Effector memory CD4-positive, alpha-beta T cell (primary cell): ENCODE data around the gene ANO7.
"Not testable (repeated sequence)": the region's sequence is repeated elsewhere in the genome, so short reads cannot be mapped to it uniquely, and the experiment has no call there.

ENCODE experiments used
- DNase-seq, 3 donors: peaks; one replicate each; pipeline ENCODE4 v3.0.0-alpha.2; 2020
- H3K27ac ChIP-seq: 2 replicates; pipeline ENCODE4 v1.7.0; 2013; ENCODE audit warnings: mild to moderate bottlenecking, low read length, moderate library complexity; ENCODE audit not compliant: insufficient read depth, poor library complexity, severe bottlenecking
- H3K27me3 ChIP-seq: replicated peaks from 2 replicates; pipeline ENCODE4 v1.7.0; 2013; ENCODE audit warnings: mild to moderate bottlenecking, low read length; ENCODE audit not compliant: insufficient read depth, control insufficient read depth, poor library complexity, severe bottlenecking
- H3K36me3 ChIP-seq: 2 replicates; pipeline ENCODE4 v1.7.0; 2013; ENCODE audit warnings: mild to moderate bottlenecking, low read length, moderate library complexity; ENCODE audit not compliant: control insufficient read depth, insufficient read depth
- H3K4me1 ChIP-seq: 2 replicates; pipeline ENCODE4 v1.7.0; 2013; ENCODE audit warnings: low read length, mild to moderate bottlenecking; ENCODE audit not compliant: control insufficient read depth, insufficient read depth, poor library complexity, severe bottlenecking
- H3K4me3 ChIP-seq: 2 replicates; pipeline ENCODE4 v1.7.0; 2013; ENCODE audit warnings: low read length, low read depth, mild to moderate bottlenecking; ENCODE audit not compliant: insufficient read depth, poor library complexity, severe bottlenecking
- H3K9me3 ChIP-seq: 2 replicates; pipeline ENCODE4 v1.7.0; 2013; ENCODE audit warnings: mild to moderate bottlenecking, low read length, moderate library complexity; ENCODE audit not compliant: control insufficient read depth

ANO7 gene

DNA sequence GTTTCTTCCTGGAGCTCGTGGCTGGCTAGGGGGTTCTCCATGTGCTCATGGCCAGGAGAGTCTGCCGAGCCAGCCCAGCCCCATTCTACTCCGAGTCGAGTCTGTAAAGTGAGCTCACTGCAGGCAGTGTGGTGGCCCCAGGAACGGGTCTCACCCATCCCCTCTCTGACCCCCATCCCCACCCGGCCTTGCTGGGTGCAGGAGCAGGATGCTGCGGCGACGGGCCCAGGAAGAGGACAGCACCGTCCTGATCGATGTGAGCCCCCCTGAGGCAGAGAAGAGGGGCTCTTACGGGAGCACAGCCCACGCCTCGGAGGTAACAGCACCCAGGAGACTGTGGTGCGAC, 1.4 kb downstream of the ANO7 start:
- DNase-seq = no peak
- Histone ChIP-seq H3K27me3 (no peaks in the 10 kb centered on the region), H3K9me3 (no peaks in the 10 kb centered on the region), H3K4me3 (no peak overlapping the region), H3K4me1 (no peaks in the 10 kb centered on the region), H3K36me3 (no peaks in the 10 kb centered on the region), H3K27ac (no peak overlapping the region)

DNA sequence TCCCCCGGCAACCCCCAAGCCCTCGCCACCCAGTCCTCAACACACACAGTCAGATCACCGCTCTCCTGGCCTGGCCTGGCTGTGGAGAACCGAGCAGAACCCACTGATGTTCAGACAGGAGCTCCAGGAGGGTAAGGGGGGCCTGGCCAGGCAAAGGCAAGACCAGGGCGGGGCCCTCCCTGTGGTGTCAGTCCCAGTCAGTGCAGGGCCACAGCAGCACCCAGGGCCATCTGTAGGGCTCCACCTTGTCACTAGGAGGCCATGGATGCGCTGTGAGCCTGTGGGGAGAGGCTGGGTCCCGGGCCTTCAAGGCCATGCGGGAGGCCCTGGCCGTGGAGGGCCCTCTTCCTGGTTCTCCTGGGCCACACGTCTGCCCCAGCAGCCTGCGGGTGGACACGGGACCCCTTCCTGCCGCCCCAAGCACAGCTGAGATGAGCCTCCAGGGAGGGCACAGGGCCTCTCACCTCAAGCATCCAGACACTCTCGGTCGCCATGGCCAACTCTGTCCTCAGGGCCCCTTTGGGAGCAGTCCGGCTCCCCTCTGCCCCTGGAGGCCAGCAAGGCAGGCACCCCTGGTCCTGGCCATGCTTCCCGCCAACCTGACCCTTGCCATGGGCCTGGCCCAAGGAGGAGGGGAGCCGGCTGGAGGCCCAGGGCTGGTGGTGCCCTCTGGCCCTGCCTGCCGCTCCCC, 2.0 kb downstream of the ANO7 start:
- no peak for DNase-seq

DNA sequence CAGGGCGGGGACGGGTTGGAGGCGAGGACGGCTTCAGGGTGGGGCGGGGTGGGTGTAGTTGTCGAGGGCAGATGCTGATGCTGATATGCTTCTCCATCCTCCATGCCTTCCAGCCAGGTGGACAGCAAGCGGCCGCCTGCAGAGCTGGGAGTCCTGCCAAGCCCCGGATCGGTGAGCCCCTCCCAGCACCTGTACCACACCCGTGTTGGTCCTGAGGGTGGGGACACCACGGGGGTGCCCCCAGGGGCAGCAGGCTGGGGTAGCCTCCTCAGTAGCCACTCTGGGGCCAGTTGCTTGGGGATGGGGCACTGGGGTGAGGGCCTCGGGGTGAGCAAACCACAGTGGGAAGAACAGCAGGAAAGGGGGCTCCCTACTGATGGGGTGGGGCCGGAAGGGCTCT, 2.6 kb downstream of the ANO7 start:
- Histone ChIP-seq H3K27me3 (no peaks in the 10 kb centered on the region), H3K27ac (no peak overlapping the region), H3K9me3 (no peaks in the 10 kb centered on the region), H3K4me1 (no peaks in the 10 kb centered on the region), H3K36me3 (no peaks in the 10 kb centered on the region), H3K4me3 (no peak overlapping the region)
- DNase-seq = no peak

More for the DNA sequence above, 2.0 kb downstream of the ANO7 start:
- no peak overlapping the region for H3K4me3 ChIP-seq
- H3K27me3 ChIP-seq = no peaks in the 10 kb centered on the region
- no peaks in the 10 kb centered on the region for H3K4me1 ChIP-seq
- no peaks in the 10 kb centered on the region for H3K36me3 ChIP-seq
- H3K27ac ChIP-seq = no peak overlapping the region
- no peaks in the 10 kb centered on the region for H3K9me3 ChIP-seq

DNA sequence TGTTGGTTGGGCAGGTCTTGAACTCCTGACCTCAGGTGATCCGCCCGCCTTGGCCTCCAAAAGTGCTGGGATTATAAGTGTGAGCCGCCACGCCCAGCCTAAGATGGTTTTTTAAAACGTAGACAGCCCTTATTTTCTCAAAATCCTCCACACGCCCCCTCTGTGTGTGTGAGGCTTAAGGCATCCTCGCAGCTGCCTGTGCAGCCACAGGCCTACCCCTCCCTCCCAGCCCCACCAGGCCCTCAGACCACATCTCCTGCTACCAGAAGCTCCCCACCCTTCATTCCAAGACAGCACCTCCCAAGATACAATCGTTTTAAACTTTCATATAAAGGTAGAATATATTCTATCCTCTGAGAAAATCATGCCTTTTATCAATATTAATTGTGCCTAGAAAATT, 4.8 kb downstream of the ANO7 start:
- H3K9me3 ChIP-seq = no peaks in the 10 kb centered on the region
- no peaks in the 10 kb centered on the region for H3K36me3 ChIP-seq
- no peaks in the 10 kb centered on the region for H3K27me3 ChIP-seq
- H3K27ac ChIP-seq = no peak overlapping the region
- no peak overlapping the region for H3K4me3 ChIP-seq
- no peak for DNase-seq
- no peaks in the 10 kb centered on the region for H3K4me1 ChIP-seq

GRCh38 chr2:241194811-241195210, 6.3 kb downstream of the ANO7 start:
- Histone ChIP-seq H3K4me3 (no peak overlapping the region), H3K27me3 (no peaks in the 10 kb centered on the region), H3K36me3 (no peaks in the 10 kb centered on the region), H3K27ac (no peak overlapping the region), H3K4me1 (no peaks in the 10 kb centered on the region), H3K9me3 (no peaks in the 10 kb centered on the region)
- no peak for DNase-seq

DNA sequence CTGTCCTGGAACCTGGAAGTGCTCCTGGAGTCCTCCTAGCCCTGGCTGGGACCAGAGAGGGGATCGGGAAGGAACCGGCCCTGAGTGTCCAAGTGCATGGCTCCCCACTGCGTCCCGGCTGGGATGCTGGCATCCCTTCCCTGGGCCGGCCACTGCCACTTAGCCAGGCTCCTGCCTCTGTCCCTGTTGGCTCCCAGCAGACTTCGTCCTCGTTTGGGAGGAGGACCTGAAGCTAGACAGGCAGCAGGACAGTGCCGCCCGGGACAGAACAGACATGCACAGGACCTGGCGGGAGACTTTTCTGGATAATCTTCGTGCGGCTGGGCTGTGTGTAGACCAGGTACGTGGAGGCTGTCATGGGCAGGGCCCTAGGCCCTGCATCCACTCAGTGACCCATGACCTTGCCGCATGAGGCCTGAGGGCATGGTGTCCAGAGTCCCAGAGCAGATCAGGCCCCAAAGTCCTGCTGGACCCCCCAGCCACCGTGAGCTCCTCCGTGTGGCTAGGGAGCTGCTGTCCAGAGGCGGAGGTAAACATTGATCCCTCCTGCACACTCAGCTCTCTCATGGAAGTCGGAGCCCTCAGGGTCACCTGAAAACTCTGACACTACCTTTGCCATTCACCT, 7.1 kb downstream of the ANO7 start:
- Histone ChIP-seq H3K27me3 (no peaks in the 10 kb centered on the region), H3K27ac (no peak overlapping the region), H3K36me3 (no peaks in the 10 kb centered on the region), H3K4me1 (no peaks in the 10 kb centered on the region), H3K4me3 (no peak overlapping the region), H3K9me3 (no peaks in the 10 kb centered on the region)
- DNase-seq = no peak

DNA sequence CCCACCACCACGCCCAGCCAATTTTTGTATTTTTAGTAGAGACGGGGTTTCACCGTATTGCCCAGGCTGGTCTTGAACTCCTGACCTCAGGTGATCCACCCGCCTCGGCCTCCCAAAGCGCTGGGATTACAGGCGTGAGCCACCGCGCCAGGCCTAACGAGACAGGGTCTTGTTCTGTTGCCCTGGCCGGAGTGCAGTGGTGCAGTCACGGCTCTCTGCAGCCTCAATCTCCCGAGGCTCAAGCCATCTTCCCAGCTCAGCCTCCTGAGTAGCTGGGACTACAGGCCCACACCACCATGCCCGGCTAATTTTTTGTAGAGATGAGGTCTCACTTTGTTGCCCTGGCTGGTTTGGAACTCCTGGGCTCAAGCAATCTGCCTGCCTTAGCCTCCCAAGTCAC, 8.8 kb downstream of the ANO7 start:
- not testable (repeated sequence) for DNase-seq

GRCh38 chr2:241197947-241198346, 9.5 kb downstream of the ANO7 start:
- no peaks in the 10 kb centered on the region for H3K36me3 ChIP-seq
- H3K27ac ChIP-seq = no peak overlapping the region
- no peaks in the 10 kb centered on the region for H3K9me3 ChIP-seq
- no peak for DNase-seq
- no peaks in the 10 kb centered on the region for H3K27me3 ChIP-seq
- no peak overlapping the region for H3K4me3 ChIP-seq
- H3K4me1 ChIP-seq = no peaks in the 10 kb centered on the region

More for the DNA sequence above, 8.8 kb downstream of the ANO7 start:
- H3K4me3 ChIP-seq, H3K9me3 ChIP-seq, H3K4me1 ChIP-seq, H3K27ac ChIP-seq, H3K27me3 ChIP-seq, H3K36me3 ChIP-seq: not testable (repeated sequence)

DNA sequence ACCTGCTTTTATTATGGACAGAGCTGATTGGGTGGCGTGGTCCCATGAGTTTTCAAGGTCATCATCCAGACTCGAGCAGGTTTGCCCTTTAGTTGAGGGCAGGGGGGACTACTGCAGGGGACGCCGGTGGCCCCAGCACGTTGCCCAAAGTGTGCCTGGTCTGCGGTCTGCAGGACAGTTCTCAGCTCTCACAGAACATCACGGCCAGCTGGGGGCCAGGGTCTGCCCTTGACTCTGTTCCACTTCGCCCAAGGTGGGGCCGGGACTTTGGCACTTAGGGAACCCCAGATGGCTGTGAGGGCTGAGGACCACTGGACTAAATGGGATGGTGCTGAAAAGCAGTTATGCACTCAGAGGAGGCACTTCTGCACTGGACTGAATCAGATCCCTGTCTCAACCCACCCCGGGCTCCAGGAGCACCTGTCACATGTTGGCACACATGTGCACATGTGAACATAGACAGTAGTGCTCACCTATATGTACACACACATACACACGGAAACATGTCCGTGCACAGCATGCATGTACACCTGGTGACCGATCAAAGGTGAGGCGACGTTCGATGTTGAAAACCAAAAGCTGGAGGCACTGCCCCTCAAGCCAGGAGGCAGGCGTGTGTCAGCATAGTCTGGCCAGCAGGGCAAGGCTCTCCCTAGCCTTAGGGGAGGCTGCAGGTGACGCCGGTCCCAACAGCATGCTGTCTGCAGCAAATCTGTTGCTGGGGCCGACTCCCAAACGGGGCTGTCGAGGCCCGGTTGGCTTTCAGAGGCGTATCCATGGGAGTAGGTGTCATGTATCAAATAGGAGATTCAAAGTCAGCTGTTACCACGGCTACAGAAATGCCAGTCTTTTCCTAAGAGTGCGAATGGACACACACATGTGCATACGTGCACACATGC, 10.2 kb downstream of the ANO7 start:
- H3K9me3 ChIP-seq = no peaks in the 10 kb centered on the region
- DNase-seq = no peak
- no peaks in the 10 kb centered on the region for H3K36me3 ChIP-seq
- no peak overlapping the region for H3K4me3 ChIP-seq
- H3K27ac ChIP-seq = no peak overlapping the region
- H3K27me3 ChIP-seq = no peaks in the 10 kb centered on the region
- H3K4me1 ChIP-seq = no peaks in the 10 kb centered on the region

DNA sequence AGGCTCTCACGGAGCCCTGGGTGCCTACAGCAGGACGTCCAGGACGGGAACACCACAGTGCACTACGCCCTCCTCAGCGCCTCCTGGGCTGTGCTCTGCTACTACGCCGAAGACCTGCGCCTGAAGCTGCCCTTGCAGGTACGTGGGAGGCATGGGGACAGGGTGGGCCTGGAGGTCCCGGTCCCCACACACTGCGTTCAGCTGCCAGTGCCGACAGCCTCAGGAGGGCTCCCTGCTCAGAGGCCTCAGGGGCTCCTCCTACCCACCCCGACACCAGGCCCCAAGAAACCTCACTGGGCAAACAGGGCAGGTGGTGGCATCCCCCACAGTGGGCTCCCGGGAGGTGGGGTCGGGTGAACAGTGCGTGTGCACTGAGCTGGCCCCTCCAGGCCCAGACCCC, 10.8 kb downstream of the ANO7 start:
- H3K4me3 ChIP-seq = no peak overlapping the region
- no peaks in the 10 kb centered on the region for H3K27me3 ChIP-seq
- H3K36me3 ChIP-seq = no peaks in the 10 kb centered on the region
- H3K9me3 ChIP-seq = no peaks in the 10 kb centered on the region
- no peaks in the 10 kb centered on the region for H3K4me1 ChIP-seq
- H3K27ac ChIP-seq = no peak overlapping the region
- no peak for DNase-seq
